GM12872 (cell line): ENCODE measurements around the gene CDV3.

Source experiments
- CTCF ChIP-seq: IDR thresholded peaks from 3 replicates; pipeline ENCODE4 v1.5.1; 2011; ENCODE audit warnings: low read depth, mild to moderate bottlenecking, low read length, moderate library complexity; ENCODE audit not compliant: insufficient read depth

CDV3 gene

GRCh38 chr3:133588784-133589465 lies 15.4 kb downstream of the CDV3 start:
- no peak for TF ChIP-seq CTCF

- no peak for TF ChIP-seq CTCF
Measured at GRCh38 chr3:133589503-133589902, 16.0 kb downstream of the CDV3 start.

DNA sequence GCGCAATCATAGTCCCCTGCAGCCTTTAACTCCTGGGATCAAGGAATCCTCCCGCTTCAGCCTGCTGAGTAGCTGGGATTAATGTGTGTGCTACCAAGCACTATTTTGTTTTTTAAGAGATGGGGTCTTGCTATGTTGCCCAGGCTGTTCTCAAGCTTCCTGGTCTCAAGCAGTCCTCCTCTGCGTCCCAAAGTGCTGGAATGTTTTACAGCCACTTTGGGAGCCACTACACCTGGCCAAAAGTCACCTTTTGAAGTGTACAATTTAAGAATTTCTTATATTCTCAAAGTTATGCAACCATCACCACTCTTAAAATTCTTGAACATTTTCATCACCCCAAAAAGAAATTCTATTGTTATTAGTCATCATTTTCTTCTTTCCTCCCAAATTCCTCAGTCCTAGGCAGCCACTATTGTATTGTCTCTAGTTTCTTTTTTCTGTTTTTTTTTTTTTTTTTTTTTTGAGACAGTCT lies 17.8 kb downstream of the CDV3 start:
- no peak for TF ChIP-seq CTCF

GRCh38 chr3:133592843-133593242 lies 19.4 kb downstream of the CDV3 start:
- no peak for TF ChIP-seq CTCF

DNA sequence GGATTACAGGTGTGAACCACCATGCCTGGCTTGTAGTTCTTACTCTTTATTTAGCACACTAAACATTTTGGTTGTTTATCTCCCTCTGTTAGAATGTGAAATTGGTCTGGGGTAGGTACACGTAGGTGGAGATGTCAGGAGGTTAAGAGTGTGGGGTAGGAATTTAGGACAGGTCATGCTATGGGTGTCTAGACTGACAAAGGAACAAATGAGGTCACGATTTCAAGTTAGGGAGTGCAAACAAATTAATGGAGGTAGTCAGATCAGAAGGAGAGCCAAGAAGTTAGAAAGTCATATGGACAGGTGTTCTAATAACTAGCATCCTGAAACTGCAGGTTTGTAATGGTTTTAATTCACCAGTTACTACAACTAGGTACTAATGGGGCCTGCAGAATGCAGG lies 19.8 kb downstream of the CDV3 start:
- no peak for TF ChIP-seq CTCF

GRCh38 chr3:133595341-133595740 lies 21.9 kb downstream of the CDV3 start:
- no peak for TF ChIP-seq CTCF

- no peak for TF ChIP-seq CTCF
Measured at GRCh38 chr3:133598405-133598804, 24.9 kb downstream of the CDV3 start.

GRCh38 chr3:133599280-133599679 lies 25.8 kb downstream of the CDV3 start:
- no peak for TF ChIP-seq CTCF
